ENCODE data around the gene MICB.

DNA sequence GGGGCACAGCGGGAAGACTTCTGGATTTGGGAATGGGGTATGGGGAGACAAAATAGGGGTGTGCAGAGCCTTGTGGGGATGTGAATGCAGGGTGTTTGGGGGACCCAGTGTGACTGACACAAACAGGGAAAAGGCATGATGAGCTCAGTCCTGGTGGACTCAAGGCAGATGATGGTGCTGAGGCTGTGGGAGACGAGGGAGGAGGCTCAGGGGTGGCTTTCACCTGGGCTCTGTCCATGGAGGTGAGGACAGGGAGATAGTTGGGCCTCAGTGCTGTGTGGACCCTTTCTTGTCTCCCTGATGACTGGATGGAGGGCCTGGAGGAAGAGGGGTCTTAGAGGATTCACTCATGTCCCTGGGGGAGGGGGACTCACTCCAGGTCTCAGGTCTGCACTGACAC, 26.2 kb upstream of the MICB start:
- TF ChIP-seq, protein P1, sequence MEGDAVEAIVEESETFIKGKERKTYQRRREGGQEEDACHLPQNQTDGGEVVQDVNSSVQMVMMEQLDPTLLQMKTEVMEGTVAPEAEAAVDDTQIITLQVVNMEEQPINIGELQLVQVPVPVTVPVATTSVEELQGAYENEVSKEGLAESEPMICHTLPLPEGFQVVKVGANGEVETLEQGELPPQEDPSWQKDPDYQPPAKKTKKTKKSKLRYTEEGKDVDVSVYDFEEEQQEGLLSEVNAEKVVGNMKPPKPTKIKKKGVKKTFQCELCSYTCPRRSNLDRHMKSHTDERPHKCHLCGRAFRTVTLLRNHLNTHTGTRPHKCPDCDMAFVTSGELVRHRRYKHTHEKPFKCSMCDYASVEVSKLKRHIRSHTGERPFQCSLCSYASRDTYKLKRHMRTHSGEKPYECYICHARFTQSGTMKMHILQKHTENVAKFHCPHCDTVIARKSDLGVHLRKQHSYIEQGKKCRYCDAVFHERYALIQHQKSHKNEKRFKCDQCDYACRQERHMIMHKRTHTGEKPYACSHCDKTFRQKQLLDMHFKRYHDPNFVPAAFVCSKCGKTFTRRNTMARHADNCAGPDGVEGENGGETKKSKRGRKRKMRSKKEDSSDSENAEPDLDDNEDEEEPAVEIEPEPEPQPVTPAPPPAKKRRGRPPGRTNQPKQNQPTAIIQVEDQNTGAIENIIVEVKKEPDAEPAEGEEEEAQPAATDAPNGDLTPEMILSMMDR (conservative IDR thresholded peaks at IDR 0.05): no peak
- no peak for TF ChIP-seq ZFX (IDR thresholded peaks at IDR 0.05)

All from C4-2B (cell line).